Measurements from ENCODE around the gene SEMA4D.

SEMA4D gene

GRCh38 chr9:89486681-89487080, 11.2 kb downstream of the SEMA4D start:
- no peak overlapping the region for H3K4me3 ChIP-seq (ENCODE audit: low read depth, low read length, poor library complexity, severe bottlenecking)
- H3K36me3 ChIP-seq (ENCODE audit: insufficient read depth, low read length), result no peaks in the 10 kb centered on the region
- no peaks in the 10 kb centered on the region for H3K79me2 ChIP-seq (ENCODE audit: insufficient read depth, low read length)
- no peak overlapping the region for H3K27ac ChIP-seq (ENCODE audit: low read depth, low read length, poor library complexity, severe bottlenecking)
- H3K9me2 ChIP-seq (ENCODE audit: low read depth, low read length), result no peaks in the 10 kb centered on the region
- H3K4me1 ChIP-seq (ENCODE audit: insufficient read depth, low read length, severe bottlenecking), result no peaks in the 10 kb centered on the region
- no peaks in the 10 kb centered on the region for H4K20me1 ChIP-seq (ENCODE audit: insufficient read depth, low read length)
- H2AFZ ChIP-seq (ENCODE audit: low read length), result no peak overlapping the region
- H3K4me2 ChIP-seq (ENCODE audit: low read length), result no peak overlapping the region
- no peaks in the 10 kb centered on the region for H3F3A ChIP-seq (ENCODE audit: insufficient read depth, low read length)
- no peaks in the 10 kb centered on the region for H3K9me3 ChIP-seq (ENCODE audit: low read length)
- H3K9ac ChIP-seq (ENCODE audit: low read length), result no peak overlapping the region
- TF ChIP-seq CTCF (IDR thresholded peaks at IDR 0.05; ENCODE audit: low read length) (no peak), EZH2 (IDR thresholded peaks at IDR 0.05; ENCODE audit: borderline replicate concordance, low read length) (no peak)
- H3K27me3 ChIP-seq (ENCODE audit: insufficient read depth, low read length), result no peaks in the 10 kb centered on the region; the same call in 1 of the 2 replicates

- H4K20me1 ChIP-seq (ENCODE audit: insufficient read depth, low read length), result no peaks in the 10 kb centered on the region
- H3K27ac ChIP-seq (ENCODE audit: low read depth, low read length, poor library complexity, severe bottlenecking), result no peak overlapping the region
- H3K36me3 ChIP-seq (ENCODE audit: insufficient read depth, low read length), result no peaks in the 10 kb centered on the region
- H3F3A ChIP-seq (ENCODE audit: insufficient read depth, low read length), result no peaks in the 10 kb centered on the region
- H3K27me3 ChIP-seq (ENCODE audit: insufficient read depth, low read length), result no peaks in the 10 kb centered on the region; the same call in 1 of the 2 replicates
- TF ChIP-seq CTCF (IDR thresholded peaks at IDR 0.05; ENCODE audit: low read length) (no peak), EZH2 (IDR thresholded peaks at IDR 0.05; ENCODE audit: borderline replicate concordance, low read length) (no peak)
- H3K9me2 ChIP-seq (ENCODE audit: low read depth, low read length), result no peaks in the 10 kb centered on the region
- no peaks in the 10 kb centered on the region for H3K4me1 ChIP-seq (ENCODE audit: insufficient read depth, low read length, severe bottlenecking)
- no peaks in the 10 kb centered on the region for H3K79me2 ChIP-seq (ENCODE audit: insufficient read depth, low read length)
- H3K4me2 ChIP-seq (ENCODE audit: low read length), result no peak overlapping the region
- no peak overlapping the region for H2AFZ ChIP-seq (ENCODE audit: low read length)
- no peak overlapping the region for H3K9ac ChIP-seq (ENCODE audit: low read length)
- no peak overlapping the region for H3K4me3 ChIP-seq (ENCODE audit: low read depth, low read length, poor library complexity, severe bottlenecking)
- H3K9me3 ChIP-seq (ENCODE audit: low read length), result no peaks in the 10 kb centered on the region
Measured at GRCh38 chr9:89484475-89485404, 13.2 kb downstream of the SEMA4D start.

- H2AFZ ChIP-seq (ENCODE audit: low read length), result no peak overlapping the region
- no peaks in the 10 kb centered on the region for H3F3A ChIP-seq (ENCODE audit: insufficient read depth, low read length)
- no peak overlapping the region for H3K4me3 ChIP-seq (ENCODE audit: low read depth, low read length, poor library complexity, severe bottlenecking)
- no peak overlapping the region for H3K4me2 ChIP-seq (ENCODE audit: low read length)
- H3K79me2 ChIP-seq (ENCODE audit: insufficient read depth, low read length), result no peaks in the 10 kb centered on the region
- H3K36me3 ChIP-seq (ENCODE audit: insufficient read depth, low read length), result no peaks in the 10 kb centered on the region
- no peaks in the 10 kb centered on the region for H3K9me2 ChIP-seq (ENCODE audit: low read depth, low read length)
- H3K27me3 ChIP-seq (ENCODE audit: insufficient read depth, low read length), result no peaks in the 10 kb centered on the region; the same call in 1 of the 2 replicates
- no peaks in the 10 kb centered on the region for H3K4me1 ChIP-seq (ENCODE audit: insufficient read depth, low read length, severe bottlenecking)
- H4K20me1 ChIP-seq (ENCODE audit: insufficient read depth, low read length), result no peaks in the 10 kb centered on the region
- H3K27ac ChIP-seq (ENCODE audit: low read depth, low read length, poor library complexity, severe bottlenecking), result no peak overlapping the region
- H3K9ac ChIP-seq (ENCODE audit: low read length), result no peak overlapping the region
- TF ChIP-seq EZH2 (IDR thresholded peaks at IDR 0.05; ENCODE audit: borderline replicate concordance, low read length) (no peak), CTCF (IDR thresholded peaks at IDR 0.05; ENCODE audit: low read length) (no peak)
- H3K9me3 ChIP-seq (ENCODE audit: low read length), result no peaks in the 10 kb centered on the region
Measured at GRCh38 chr9:89483592-89484474, 14.1 kb downstream of the SEMA4D start.

All from OCI-LY1 (cell line).